ACC112 (cell line): ENCODE data around the gene SOCS3.

Experiments used
- H2AFZ ChIP-seq: fragments of 200-600 bp; sonication (generic); one replicate; pipeline ENCODE4 v1.6.0; 2017; ENCODE audit warnings: antibody characterized with exemption, low read length; ENCODE audit not compliant: unreplicated experiment
- H3K27ac ChIP-seq: fragments of 200-600 bp; sonication (generic); 2 replicates; pipeline ENCODE4 v1.5.1; 2014; ENCODE audit warnings: low read depth, mild to moderate bottlenecking, antibody characterized with exemption, low read length, moderate library complexity
- H3K27me3 ChIP-seq: fragments of 200-600 bp; sonication (generic); 2 replicates; pipeline ENCODE4 v1.6.1; 2014; ENCODE audit warnings: mild to moderate bottlenecking, antibody characterized with exemption, low read length, moderate library complexity, mixed read lengths; ENCODE audit not compliant: insufficient read depth
- H3K36me3 ChIP-seq: fragments of 200-600 bp; sonication (generic); 2 replicates; pipeline ENCODE4 v1.6.1; 2016; ENCODE audit warnings: mild to moderate bottlenecking, antibody characterized with exemption, low read length, moderate library complexity, mixed read lengths; ENCODE audit not compliant: insufficient read depth
- H3K4me1 ChIP-seq: fragments of 200-600 bp; sonication (generic); one replicate; pipeline ENCODE4 v1.6.1; 2016; ENCODE audit warnings: low read length, mixed read lengths; ENCODE audit not compliant: insufficient read depth, unreplicated experiment, control insufficient read depth
- H3K4me3 ChIP-seq: fragments of 200-600 bp; sonication (generic); 2 replicates; pipeline ENCODE4 v1.5.1; 2014; ENCODE audit warnings: mild to moderate bottlenecking, low read depth, low read length
- H3K79me2 ChIP-seq: fragments of 200-600 bp; sonication (generic); one replicate; pipeline ENCODE4 v1.6.0; 2016; ENCODE audit warnings: low read length; ENCODE audit not compliant: control insufficient read depth, unreplicated experiment, insufficient read depth

SOCS3 gene

DNA sequence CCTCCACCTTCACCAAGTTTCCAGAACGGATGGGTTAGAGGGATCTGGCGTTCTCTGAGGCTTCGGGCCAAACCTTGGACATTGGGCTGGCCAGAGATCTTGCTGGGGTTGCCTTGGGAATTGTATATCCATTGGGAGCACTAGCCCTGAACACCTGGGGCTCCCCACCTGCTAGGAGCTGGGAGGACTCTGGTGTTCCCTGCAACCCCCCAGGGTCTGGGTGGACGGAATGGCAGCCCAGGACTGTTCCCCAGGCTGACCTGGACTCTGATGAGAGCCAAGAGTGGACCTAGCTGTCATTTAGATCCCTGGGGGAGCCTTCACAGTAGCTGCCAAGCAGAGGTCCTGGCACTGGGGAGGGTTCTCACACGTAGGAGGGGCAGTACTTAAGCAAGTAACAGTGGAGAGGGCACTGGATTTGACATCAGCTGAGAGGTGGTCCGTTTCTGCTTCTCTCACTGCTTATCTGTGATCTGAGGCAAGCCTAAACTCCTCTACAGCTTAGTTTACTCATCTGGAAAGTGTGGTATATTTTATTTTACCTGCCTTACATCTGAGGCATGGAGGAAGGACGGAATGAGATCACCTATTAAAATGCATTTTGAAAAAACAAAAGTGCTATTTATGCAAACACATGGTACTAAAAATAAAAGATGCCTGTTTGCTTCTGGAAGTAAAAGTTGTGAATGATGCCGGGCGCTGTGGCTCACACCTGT, 11.7 kb downstream of the SOCS3 start:
- no peaks in the 10 kb centered on the region for H3K36me3 ChIP-seq
- H3K4me1 ChIP-seq: peaks cover 38% of the 10 kb centered on the region
- H2AFZ ChIP-seq: no peak overlapping the region
- no peak overlapping the region for H3K27ac ChIP-seq
- no peaks in the 10 kb centered on the region for H3K27me3 ChIP-seq
- no peaks in the 10 kb centered on the region for H3K79me2 ChIP-seq
- H3K4me3 ChIP-seq: no peak overlapping the region

DNA sequence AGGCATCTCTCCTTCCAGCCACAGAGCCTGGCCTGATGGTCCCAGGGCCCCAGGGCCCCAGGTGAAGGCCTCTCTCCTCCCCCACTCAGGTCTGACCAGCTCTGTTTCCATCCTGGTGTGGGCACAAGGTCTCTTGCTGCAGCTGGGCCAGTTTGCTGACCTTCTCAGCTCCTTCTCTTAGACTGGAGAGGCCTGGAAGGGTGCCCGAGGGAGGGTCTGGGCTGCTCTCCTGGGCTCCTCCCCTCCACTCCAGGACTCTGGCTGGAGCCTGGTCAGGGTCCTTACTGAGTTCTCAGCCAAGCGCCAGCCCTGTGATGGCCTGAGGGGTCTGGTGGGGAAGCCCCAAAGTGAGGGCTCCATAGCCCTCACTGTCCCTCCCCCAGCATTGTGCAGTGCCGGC, 12.4 kb downstream of the SOCS3 start:
- Histone ChIP-seq H3K27ac (no peak overlapping the region), H3K27me3 (no peaks in the 10 kb centered on the region), H3K79me2 (no peaks in the 10 kb centered on the region), H3K4me3 (no peak overlapping the region), H3K36me3 (no peaks in the 10 kb centered on the region), H2AFZ (no peak overlapping the region), H3K4me1 (peaks cover 40% of the 10 kb centered on the region)

DNA sequence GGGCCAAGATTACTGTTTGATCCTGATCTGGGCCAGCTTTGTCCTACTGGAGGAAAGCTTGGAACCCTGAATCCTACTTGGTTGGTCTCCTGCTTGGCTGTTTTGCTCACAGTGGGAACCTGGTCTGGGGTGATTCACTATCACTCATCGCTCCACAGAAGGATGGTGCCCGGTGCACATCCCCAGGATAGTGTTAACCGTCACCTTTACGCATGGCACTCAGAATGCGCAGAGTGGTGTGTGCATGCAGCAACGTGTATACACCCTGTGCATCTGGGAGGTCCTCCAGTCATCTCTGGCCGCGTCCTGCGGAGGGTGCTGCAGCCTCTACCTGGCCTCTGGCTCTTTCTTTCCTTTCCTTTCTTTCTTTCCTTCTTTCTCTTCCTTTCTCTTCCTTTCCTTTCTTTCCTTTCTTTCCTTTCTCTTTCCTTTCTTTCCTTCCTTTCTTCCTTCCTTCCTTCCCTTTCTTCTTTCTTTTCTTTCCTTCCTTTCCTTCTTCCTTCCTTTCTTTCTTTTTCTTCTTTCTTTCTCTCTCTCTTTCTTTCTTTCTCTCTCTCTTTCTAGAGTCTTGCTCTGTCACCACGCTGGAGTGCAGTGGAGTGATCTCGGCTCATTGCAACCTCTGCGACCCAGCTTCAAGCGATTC, 13.1 kb downstream of the SOCS3 start:
- no peak overlapping the region for H2AFZ ChIP-seq
- H3K4me1 ChIP-seq: peaks cover 38% of the 10 kb centered on the region
- H3K27ac ChIP-seq: no peak overlapping the region
- H3K79me2 ChIP-seq: no peaks in the 10 kb centered on the region
- no peak overlapping the region for H3K4me3 ChIP-seq
- H3K27me3 ChIP-seq: no peaks in the 10 kb centered on the region
- no peaks in the 10 kb centered on the region for H3K36me3 ChIP-seq

DNA sequence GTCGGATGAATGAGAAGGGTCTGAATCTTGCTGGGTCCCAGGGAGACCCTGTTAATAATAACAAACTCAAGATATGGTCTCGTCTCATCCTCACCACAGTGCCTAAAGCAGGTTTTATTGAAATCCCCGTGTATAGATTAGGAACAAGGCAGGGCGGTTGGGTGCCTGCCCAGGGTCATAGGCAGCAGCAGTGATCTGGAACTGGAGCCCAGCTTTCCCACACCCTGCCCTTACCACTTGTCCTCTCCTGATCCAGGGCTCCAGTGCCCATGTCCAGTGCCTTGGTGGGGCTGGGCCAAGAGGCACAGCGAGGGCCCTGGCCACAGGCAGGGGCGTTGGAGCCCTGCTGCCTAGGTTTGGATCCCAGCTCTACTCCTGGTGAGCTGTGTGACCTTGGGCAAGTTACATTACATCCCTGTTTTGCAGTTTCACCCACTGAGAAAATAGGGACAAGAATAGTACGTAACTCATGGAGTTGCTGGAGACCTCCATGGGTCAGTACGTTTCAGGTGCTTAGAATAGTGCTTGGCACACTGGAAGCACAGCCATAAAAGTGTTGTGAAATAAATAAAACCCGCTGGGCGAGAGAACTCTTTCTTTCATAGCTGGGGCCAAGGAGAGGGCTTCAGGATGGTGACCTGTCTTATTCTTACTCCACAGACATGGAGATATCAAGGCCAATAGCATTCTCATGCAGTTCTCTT, 13.9 kb downstream of the SOCS3 start:
- Histone ChIP-seq H3K27ac (no peak overlapping the region), H2AFZ (no peak overlapping the region), H3K27me3 (no peaks in the 10 kb centered on the region), H3K4me1 (peaks cover 33% of the 10 kb centered on the region), H3K36me3 (no peaks in the 10 kb centered on the region), H3K79me2 (no peaks in the 10 kb centered on the region), H3K4me3 (no peak overlapping the region)

DNA sequence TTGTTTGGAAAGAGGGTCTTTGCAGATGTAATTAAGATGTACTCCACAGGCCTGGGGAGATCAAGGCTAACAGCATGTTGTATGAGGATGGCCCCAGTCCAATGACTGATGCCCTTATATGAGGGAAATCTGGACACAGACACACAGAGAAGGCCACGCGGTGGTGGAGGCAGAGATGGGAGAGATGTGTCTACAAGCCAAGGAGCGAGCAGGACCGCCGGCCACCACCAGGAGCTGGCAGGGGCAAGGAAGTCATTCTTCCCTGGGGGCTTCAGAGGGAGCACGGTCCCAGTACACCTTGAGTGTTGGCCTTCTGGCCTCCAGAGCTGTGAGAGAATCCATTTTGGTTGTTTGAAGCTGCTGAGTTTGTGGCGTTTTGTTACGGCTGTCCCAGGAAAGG, 14.7 kb downstream of the SOCS3 start:
- Histone ChIP-seq H3K27ac (no peak overlapping the region), H3K4me3 (no peak overlapping the region), H3K4me1 (peaks cover 26% of the 10 kb centered on the region), H3K79me2 (no peaks in the 10 kb centered on the region), H2AFZ (no peak overlapping the region), H3K27me3 (no peaks in the 10 kb centered on the region), H3K36me3 (no peaks in the 10 kb centered on the region)

DNA sequence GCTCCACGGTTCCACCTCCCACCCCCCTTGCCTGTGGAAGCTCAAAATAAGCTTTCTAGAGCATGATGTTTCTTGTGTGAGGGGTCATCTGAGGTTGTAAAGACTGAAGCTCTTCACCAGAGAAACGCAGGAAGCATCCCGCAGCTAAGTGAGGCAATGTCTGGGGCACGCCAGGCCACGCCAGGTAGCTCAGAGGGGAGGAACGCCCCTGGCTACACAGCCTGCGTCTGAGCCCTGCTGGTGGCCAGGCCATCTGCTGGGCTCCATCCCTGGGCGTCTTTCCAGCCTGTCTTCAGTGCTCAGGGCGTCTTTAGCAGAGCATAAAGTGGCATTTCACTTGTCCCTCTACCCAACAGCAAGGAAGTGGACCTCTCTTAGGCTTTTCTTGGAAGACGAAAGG, 15.2 kb downstream of the SOCS3 start:
- H3K4me3 ChIP-seq: no peak overlapping the region
- H3K4me1 ChIP-seq: peaks cover 21% of the 10 kb centered on the region
- no peaks in the 10 kb centered on the region for H3K27me3 ChIP-seq
- H3K79me2 ChIP-seq: no peaks in the 10 kb centered on the region
- H3K27ac ChIP-seq: no peak overlapping the region
- H2AFZ ChIP-seq: no peak overlapping the region
- no peaks in the 10 kb centered on the region for H3K36me3 ChIP-seq

DNA sequence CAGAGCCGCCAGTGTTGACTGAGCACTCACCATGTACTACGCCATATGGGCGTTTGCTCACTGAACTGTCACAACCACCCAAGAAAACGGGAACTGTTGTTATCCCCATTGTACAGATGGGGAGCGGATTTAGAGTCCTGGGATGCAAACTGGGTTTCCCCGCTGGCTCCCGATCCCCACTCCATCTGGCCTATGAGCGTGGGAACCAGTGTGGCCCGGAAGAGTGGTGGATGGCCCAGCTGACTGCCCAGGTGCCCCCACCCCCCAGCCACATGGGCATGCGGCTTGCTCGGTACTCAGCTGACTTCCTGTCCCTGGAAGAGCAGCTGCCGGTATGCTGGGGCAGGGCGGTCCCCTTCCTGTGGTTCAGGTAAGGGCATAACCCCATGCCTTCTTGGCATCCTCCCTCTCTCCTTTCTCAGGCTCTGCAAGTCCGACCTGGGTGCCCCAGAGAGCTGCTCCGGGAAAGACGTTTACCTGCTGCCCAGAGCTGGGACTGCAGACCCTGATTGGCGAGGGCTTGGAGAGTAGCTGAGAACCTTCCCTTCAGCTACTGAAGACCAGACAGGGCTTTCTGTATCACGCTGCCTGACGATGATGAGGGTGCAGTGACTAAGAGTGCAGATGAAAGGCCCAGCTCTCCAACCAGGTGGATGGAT, 16.2 kb downstream of the SOCS3 start:
- Histone ChIP-seq H3K4me1 (peaks cover 20% of the 10 kb centered on the region), H3K36me3 (no peaks in the 10 kb centered on the region), H3K27ac (peak overlapping the region; percentile 95), H3K4me3 (peak overlapping the region; percentile 71), H3K27me3 (no peaks in the 10 kb centered on the region), H2AFZ (no peak overlapping the region), H3K79me2 (no peaks in the 10 kb centered on the region)

DNA sequence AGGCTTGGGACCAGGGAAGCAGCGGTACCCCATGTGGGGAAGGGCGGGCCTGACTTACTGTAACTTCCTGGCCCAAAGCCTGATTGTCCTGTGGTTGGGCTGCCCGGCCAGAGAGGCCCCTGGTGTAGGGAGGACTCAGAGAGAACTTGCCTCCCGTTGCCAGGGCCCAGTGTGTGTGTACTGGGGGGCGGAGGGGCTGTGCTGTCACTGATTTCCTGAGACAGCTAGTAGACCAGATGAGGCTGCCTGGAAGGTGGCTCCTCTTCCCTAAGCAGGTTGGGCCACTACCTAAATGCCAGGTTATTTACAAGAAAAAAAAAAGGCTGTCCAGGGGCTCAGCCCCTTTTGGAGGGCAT, 16.7 kb downstream of the SOCS3 start:
- Histone ChIP-seq H3K4me3 (peak overlapping the region; percentile 71), H3K27me3 (no peaks in the 10 kb centered on the region), H2AFZ (no peak overlapping the region), H3K4me1 (peaks cover 20% of the 10 kb centered on the region), H3K79me2 (no peaks in the 10 kb centered on the region), H3K27ac (peak overlapping the region; percentile 95), H3K36me3 (no peaks in the 10 kb centered on the region)

DNA sequence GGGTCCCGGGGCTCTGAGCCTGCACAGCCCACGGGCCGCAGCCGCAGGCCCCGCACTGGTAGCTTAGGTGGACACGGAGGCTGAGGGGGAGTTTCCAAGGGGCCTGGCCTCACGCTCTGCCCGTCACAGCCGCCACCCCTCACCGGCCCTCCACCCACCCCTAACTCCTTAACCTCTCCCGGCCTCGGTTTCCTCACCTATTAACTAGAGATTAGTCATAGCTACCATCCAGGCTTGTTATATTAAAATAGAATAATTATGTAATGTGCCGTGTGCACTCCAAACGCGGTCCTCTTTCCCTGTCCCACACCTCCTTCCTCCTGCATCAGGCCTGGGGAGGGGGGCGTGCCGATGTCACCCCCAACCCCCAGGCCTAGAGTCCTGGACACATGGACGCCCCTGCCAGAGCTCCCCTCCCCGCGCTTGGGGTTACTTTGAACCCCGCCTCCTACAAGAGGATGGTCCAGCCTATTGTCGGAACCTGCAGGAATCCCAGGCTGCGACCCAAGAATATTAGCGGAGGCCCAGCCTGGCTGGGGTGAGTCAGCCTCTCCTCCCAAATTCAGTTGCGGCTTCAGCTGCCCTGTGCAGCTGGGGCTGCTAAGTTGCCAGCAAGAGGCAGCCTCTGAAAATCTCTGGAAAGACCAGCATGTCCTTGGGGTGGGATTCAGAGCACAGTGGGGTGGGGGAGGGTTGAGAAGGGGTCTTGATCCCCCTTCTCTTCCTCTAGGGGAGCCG, 17.3 kb downstream of the SOCS3 start:
- H3K27me3 ChIP-seq: no peaks in the 10 kb centered on the region
- no peaks in the 10 kb centered on the region for H3K36me3 ChIP-seq
- H3K4me3 ChIP-seq: peak overlapping the region; percentile 71
- H3K79me2 ChIP-seq: no peaks in the 10 kb centered on the region
- H2AFZ ChIP-seq: no peak overlapping the region
- H3K4me1 ChIP-seq: peaks cover 24% of the 10 kb centered on the region
- H3K27ac ChIP-seq: peak overlapping the region; percentile 95
